NCI-H2196 treated with DMSO at 0.1 percent for 48 hours (cell line): ENCODE results near the gene RUNDC3A.

Source experiments
- DNase-seq: peaks from one replicate; lab custom pipeline; 2025; ENCODE audit not compliant: unreplicated experiment; lab: John Stamatoyannopoulos, UW

RUNDC3A gene

DNA sequence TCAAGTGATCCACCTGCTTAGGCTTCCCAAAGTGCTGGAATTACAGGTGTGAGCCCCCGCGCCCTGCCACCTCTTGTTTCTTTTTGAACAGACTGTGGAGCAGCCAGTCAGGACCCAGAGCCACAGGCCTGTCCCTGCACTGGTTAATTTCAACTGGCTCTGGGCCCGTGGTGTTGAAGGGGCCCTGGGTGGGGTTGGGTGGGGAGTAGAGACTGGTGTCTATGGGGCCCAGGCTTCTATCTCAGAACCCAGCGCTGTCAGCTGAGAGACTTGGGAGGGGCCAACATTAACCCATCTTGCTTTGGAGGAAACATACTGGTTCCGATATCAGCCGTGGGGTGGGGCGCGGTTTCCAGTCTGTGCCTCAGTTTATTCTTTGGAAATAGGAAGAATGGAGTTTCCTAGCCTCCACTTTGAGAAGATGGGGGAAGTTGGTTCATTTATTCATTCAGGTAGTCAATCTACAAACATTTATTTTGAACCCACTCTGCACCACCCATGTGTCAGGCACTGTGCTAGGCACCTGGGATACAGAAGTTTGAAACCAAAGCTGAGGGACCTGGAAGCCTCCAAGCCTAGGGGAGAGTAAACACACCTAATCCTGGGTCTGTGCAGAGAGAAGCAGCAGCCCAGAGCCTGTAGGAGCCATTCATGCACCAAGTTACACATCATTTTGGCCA is 24.9 kb upstream of the RUNDC3A start:
- DNase-seq = no peak

DNA sequence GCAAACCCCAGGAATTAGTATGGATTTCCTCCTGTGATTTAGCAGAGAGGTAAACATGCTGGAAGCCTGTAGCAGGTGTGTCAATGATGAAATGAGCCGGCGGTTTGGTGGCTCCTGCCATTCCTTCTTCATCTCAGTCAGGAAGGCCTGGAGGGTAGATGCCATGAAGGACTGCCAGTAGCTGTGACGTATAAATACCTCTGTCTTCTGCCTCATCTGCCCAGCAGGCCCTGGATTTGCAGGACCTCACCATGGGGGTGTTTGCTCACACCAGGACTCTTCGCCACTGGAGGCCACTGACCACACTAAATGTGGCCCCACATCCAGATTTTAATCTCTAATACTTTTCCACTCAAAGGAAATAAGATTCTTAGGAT is 24.4 kb upstream of the RUNDC3A start:
- no peak for DNase-seq

DNA sequence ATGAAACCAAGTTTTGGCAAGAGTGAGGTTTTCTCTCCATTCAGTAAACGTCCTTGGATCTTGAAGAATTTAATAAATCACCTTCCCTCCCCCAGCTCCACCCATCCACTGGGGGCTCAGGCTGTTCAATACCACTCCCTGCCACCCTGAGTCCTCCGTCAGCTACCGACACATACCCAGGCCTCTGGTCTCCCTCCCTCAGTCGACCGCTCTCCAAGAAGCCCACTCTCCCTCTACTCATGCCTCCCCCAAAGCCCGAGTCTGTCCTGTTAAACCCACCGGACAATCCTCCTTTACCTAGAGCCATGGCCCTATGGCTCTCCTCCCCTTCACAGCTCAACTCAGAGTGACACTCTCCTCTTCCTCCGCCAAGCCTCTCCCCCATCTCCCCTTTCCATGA is 20.8 kb upstream of the RUNDC3A start:
- no peak for DNase-seq

DNA sequence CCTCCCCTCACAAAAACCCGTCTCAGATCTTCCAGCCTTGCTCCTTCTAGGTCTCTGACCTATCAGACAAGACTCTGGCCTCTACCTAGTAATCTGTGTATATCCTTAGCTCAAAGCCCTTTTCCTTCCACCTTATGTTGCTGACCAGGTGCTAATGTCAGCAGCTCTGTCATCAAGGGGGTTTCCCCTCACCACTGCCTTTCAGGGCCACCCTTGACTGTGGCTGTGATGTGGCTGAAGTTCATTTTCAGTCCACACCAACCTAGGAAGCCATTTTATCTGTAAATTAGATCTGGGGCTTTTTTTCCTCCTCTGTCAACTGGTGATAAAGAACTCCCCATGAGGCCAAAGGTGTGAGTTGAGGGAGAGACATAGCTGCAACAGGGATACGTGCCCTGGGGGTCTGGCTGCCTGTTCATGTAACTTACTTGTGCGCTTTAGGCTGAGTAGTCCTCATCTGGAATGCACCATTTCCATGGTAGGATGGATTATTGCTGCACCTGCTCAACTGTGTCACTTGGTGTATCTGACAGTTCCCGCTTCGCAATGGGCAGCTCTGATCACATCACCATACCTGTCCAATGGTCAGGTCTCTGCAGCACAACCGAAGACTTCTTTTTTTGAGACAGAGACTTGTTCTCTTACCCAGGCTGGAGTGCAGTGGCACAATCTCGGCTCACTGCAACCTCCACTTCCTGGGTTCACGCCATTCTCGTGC is 14.7 kb upstream of the RUNDC3A start:
- DNase-seq = no peak

DNA sequence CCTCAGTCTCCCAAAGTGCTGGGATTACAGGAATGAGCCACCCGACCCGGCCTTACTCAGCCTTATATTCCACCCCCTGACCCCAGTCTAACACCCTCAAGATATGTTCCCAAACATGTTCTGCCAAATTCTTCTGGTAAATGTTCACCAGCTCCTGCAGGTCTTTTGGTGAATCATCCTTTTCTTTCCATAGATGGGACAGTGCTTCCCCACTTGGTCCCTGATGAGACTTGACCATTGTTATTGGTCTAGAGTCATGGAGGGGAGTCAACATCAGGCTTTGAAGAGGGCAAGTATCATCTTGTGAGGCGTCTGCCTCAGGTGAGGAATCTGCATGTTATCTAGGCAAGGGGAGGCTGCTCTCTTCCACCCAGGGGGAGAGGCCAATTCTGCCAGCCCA is 10.4 kb upstream of the RUNDC3A start:
- DNase-seq = no peak

DNA sequence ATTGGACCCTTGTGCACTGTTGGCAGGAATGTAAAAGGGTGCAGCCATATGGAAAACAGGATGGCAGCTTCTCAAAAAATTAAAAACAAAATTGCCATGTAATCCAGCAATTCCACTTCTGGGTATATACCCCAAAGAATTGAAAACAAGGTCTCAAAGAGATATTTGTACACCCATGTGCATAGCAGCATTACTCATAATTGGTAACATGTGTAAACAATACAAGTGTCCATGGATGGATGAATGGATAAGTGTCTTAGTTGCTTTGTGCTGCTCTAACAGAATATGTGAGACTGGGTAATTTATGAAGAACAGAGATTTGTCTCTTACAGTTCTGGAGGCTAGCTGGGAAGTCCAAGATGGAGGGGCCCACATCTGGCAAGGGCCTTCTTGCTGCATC is 3.8 kb upstream of the RUNDC3A start:
- no peak for DNase-seq

DNA sequence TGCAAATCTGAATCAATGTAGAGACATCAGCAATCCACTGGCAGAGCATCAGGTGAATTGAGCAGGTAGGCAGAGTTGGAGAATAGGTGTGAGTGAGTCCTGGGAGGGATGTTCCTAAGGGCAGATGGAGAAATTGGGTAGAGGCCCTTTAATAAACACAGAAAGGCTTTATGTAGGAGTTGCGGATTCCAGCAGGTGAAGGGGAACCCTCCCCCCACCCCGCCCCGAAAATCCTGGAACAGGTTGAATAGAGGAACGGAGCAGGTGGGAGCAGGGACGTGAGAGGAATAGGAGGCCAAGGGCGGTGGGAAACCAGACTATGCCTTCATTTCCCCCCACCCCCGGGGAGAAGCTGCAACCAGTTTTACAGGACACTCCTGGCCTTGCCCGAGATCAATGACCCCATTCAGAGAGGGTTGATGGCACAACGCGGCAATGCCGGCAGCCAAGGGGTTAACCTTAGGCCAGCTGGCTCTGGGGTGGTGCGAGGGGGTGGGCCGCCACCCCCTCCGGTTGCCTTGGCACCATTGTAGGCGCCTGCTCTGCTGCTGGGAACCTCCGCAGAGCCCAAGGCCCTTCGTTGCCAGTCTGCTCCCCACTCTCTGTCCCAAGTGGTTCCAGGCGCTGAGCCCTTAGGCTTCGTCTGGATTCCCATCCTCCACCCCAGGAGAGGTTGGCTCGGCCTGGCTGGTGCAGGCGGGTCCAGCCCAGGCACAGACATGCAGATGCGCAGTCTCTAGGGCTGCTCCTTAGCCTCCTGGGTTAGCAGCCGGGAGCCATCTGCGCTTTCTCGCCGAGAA is 814 bp upstream of the RUNDC3A start:
- peak; percentile 51 for DNase-seq

DNA sequence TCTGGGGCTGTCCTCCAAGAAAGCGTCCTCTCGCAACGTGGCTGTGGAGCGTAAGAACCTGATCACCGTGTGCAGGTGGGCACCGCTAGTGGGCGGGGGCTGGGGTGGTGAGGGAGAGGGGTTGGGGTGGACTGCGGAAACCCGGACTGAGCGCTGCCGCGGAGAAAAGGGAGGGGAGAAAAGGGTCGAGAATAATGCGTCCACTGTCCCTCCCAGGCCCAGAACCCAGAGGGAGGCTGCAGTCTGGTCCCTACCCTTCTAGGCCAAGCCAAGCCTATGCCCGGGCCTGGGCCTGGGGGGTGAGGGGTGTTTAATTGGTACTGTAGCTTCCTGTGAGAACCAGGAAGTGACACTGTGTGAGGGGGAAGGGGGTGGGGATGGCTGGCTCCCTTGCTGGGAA is 464 bp downstream of the RUNDC3A start:
- DNase-seq = no peak

DNA sequence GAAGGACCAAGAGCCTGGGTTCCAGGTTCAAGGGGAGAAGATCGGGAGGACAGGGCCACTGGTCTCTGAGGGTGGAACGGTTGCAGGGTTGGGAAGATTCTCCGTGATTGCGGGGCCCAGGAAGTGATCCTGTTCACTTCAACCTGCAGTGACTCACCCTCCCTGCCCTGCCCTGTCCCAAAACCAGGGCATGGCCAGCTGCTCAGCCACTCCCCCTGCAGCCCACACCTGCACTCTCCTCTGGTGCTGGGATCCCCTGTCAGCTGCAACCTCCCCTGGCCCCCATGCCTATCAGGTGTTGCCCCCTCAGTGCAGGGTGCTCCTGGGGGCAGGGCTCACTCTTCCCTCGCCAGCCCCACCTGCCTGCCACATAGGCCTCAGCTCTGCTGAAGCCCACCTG is 1.1 kb downstream of the RUNDC3A start:
- no peak for DNase-seq

DNA sequence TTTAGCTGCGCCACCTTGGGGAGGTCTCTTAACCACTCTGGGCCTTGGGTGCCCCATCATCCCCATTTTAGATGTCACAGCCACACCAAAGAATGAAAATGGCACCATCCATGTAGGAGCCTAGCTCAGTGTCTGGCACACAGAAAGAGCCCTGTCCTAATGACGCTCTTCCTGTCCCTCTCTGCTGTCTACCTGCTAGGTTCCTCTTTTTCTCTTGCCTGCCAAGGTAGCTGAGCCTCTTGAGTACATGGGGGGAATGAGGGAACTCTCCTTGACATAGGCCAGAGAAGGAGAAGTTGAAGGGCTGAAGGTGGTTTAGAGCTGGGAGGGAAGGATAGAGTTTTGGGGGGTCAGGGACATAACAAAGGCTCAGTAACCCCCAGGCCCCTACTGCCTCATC is 1.8 kb downstream of the RUNDC3A start:
- DNase-seq = no peak

DNA sequence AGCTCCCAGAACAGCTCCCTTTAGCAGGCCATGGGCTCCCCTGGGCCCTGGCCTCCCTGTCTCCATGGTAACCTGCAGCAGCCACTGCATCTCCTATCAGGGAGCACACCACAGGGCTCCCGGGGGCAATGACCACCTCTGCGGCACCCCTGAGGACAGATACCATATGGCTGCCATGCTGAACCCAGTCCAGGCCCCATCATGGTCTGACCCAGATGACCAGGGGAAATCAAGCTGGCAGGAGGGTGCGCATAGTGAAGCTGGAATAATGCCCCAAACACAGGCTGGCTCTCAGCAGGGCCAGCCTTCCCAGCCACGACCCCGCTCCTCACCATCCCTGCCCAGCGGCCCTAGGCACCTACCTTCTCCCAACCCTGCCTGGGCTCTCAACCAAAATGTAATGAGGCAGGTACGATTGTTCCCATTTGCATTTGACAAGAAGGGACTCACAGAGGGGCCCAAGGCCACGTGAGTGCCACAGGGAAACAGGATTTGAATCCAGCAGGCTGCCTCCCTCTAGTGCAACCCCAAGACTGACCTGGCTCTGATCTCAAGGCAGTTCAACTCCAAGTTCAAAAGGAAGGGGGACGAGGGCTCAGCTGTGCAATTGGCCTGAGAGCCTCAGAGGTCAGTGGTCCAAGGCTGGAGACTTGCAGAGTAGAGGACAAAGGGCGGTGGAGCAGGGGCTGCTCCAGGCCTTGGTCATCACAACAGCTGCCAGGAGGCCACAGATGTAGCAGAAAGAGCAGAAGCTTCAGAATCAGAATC is 2.4 kb downstream of the RUNDC3A start:
- no peak for DNase-seq

DNA sequence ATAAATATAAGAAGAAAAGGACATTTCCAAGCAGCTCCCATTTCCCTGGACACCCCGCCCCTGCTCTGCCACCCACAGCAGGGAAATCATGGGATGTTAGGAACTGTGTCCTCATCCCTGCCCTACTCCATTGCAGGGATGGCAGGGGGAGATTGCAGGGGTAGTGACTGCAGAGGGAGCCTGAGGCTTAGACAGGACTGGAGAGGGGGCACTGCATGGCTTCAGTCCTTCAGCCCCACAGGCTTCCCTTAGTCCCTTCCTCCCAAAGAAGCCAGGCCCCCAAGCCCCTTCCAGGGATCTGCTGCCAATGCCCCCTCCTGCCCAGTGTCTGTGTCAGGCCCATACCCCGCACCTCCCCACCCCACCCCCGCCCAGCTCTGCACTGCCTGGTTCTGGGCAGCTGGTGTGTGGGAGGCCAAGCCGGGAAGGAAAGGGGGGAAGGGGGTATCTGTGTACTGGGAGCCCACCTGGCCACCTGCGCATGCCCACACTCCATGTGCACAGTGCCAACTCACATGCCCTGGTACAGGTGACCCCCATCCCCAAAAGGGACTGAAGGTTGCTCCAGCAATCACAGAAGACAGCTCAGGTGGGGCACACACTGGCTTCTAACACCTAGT is 3.3 kb downstream of the RUNDC3A start:
- DNase-seq = no peak

DNA sequence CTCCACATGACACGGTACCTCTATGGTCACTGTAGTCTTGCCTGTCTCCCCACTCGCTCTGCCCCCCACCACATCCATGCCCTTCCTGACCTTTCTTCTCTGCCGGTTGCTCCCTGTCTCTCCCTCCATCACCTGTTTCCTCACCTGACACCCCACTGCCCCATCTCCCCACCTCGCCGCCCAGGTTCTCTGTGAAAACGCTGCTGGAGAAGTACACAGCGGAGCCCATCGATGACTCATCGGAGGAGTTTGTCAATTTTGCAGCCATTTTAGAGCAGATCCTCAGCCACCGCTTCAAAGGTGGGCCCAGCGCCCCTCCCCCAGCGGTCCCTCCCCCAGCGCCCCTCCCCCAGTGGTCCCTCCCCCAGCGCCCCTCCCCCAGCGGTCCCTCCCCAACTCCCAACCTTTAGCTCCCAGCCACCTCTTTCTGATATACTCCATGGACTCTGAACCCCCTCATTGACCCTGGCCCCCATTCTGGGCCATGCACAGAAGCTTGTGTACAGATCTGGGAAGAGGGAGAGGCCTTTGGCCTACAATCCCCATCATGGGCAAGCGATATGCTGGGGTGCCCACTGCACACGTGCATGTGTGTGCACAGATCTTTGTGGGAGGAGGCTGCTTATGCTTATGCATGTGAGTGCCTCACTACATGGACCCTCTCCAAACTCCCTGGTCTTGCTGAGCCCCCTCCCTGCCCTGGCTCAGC is 4.1 kb downstream of the RUNDC3A start:
- DNase-seq = no peak

DNA sequence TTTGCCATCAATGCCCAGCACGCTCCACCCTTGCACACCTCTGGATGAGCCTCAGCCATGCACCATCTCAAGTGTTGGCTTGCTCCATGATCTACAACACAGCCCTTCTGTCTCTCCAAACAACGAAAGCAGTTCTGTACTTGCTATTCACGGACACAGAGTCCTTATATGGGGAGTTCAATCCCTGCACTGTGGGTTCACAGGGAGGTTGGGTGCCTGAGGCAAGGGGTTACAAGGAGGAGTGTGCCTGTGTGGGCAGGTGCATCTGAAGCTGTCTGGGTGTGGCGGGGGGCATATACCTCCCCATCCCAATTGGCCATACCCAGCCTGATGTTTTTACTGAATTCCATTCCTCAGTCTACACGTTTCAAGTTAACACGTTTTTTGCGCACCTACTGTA is 5.6 kb downstream of the RUNDC3A start:
- DNase-seq = no peak

DNA sequence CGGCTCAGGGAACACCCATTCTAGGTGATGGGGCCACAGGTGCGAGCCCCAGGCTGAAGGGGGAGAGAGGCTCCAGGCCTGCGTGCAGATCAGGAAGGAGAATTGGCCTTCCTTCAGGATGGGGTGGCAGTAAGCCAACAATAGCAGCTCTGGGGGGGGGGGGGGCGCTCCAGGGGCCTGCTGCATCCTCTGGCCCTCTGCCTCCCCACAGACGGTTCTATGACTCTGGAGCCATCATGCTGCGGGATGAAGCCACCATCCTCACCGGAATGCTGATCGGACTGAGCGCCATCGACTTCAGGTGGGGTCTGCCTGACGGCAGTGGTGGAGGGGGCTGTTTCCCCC is 6.1 kb downstream of the RUNDC3A start:
- no peak for DNase-seq

DNA sequence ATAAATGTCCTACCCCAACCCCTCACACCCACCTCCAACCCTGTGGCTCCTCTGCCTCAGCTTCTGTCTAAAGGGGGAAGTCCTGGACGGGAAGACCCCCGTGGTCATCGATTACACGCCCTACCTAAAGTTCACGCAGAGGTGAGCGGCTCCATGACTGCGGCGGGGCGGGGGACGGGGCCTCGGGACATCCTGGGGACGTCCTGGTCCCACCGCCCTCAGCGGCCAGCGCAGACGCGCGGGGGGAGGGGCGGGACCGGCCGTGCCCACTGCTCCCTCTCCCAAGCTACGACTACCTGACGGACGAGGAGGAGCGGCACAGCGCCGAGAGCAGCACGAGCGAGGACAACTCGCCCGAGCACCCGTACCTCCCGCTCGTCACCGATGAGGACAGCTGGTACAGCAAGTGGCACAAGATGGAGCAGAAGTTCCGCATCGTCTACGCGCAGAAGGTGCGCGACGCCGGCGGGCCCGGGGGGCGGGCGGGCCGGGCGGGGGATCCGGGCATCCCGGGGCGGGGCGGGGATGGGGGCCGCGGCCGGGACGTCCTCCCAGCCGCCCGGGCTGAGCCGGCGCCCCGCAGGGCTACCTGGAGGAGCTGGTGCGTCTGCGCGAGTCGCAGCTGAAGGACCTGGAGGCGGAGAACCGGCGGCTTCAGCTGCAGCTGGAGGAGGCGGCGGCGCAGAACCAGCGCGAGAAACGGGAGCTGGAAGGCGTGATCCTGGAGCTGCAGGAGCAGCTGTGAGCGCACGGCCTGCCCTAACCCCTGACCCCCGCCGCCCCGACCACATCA is 6.7 kb downstream of the RUNDC3A start:
- DNase-seq = peak; percentile 53

DNA sequence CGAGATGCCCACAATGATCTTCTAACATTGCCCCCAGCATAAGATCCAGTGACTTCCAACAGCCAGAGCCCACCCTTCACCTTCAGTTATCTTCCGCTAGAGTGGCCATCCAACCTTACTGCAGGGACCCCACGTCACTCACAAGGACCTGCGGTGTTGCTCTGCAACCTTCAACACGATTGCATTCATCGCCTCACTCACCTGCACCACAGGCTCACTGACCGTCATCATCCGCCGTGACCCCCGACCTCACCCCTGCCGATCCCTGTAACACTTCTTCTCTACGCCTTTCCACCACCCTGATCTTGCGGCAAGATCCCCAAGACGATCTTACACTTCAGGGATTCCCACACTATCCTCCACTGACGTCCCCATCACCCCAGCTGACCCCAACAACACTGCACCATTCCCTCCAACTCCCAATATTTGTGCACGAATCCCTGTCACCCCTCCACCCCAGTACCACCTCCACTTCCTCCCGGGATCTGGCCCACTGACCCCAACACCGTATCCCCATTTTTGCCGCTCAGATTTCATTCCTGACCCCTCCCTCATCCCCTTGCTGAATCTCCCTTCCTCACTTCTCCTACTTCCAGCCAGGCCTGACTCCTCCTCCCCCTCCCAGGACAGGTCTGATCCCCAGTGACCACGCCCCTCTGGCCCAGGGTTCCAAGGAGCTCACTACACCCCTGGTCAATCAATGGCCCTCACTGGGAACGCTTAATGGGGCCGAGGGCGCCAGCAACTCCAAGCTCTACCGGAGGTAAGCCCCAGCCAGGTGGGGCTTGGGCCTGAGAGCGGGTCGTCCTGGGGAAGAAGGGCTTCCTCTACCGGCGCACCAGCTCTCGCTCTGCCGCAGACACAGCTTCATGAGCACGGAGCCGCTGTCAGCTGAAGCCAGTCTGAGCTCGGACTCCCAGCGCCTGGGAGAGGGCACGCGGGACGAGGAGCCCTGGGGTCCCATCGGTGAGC is 7.6 kb downstream of the RUNDC3A start:
- no peak for DNase-seq

DNA sequence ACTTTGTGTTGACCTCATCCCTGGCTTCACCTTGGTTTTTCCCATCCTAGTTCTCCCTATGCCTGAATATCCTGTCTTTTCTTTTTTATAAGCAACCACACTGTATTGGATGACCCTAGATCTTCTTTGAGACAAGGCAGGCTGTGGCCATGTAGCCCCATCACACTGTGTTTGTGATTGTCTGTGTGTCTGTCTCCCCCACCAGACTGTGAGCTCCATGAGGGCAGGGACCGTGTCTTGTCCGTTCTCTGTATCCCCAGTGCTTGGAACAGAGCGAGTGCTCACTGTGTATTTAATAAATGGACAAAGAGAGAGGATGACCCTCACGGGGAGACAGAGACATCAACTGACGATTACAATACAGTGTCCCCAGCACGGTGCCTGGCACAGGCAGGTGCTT is 9.1 kb downstream of the RUNDC3A start:
- no peak for DNase-seq
